ENCODE results near the gene FCSK. TPM values are rescaled to one million over a fixed set of nuclear protein-coding genes. Genes with fewer than 3 reads are reported as not detected.
A peak's percentile ranks its signal among the peaks of the same experiment; 100 is the strongest.

FCSK gene
- total and polyA plus RNA-seq, 2 of the 13 experiments (the other 11 are each of a cell fraction or from before 2014, with no cell fraction given), result 9.1 to 19.2 TPM

DNA sequence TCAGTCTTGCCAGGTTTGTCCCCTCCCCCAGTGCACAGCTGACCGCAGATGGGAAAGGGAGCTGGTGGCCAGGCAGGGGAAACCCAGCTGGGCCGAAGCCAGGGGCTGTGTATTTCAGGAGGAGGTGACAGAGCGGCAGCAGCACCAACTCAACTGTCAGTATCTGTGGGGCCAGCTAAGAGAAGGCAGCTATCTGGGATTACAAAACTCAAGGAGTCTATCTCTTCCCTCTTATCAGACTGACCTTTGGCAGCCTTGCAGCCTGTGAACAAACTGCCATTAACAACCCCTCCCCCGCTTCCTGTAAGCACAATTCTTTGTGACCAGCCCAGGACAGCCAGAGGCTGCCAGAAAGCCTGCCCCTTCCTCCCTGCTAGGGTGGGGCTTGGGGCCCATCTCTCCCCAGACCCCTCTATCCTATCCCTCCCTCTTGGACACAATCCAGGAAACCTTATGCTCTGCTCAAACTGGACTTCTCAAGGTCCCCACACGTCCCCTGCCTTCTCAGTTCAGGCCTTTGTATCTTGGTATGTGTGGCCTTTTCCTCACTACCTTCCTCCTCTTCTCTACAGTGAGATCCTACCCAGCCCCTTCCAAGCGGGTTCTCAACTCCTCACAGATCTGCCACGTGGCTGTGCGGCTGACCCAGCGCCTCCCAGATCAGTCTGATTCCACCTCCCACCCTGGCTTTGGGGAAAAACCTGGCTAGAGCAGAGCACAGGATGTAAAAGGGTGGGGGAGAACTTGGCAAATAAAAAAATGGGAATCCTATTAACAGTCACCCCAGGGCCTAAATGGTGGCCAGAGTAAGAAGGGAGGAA, 26.0 kb upstream of the FCSK start (continued):
- TF ChIP-seq NPAS2 (CRISPR knock-in tag; IDR thresholded peaks at IDR 0.05; ENCODE audit: borderline replicate concordance) (no peak), ZNF747 (CRISPR knock-in tag; IDR thresholded peaks at IDR 0.05; ENCODE audit: borderline replicate concordance) (peak; percentile 98), SRY (CRISPR knock-in tag; IDR thresholded peaks at IDR 0.05) (peak; percentile 76; the same call in 1 of the 2 replicates), ZNF577 (CRISPR knock-in tag; IDR thresholded peaks at IDR 0.05; ENCODE audit: borderline replicate concordance, low read depth) (no peak), MED13 (CRISPR knock-in tag; IDR thresholded peaks at IDR 0.05) (peak; percentile 82), PTBP1 (IDR thresholded peaks at IDR 0.05; ENCODE audit: low read depth, low read length, poor library complexity, severe bottlenecking) (no peak), ZNF75D (CRISPR knock-in tag; IDR thresholded peaks at IDR 0.05; ENCODE audit: borderline replicate concordance) (0 out of 2 replicates have a peak, but pooled peaks have one; percentile 58), RFX1 (IDR thresholded peaks at IDR 0.05) (no peak), ZNF3 (CRISPR knock-in tag; IDR thresholded peaks at IDR 0.05) (no peak), ZSCAN9 (CRISPR knock-in tag; IDR thresholded peaks at IDR 0.05; ENCODE audit: borderline replicate concordance) (peak; percentile 62; the same call in 1 of the 2 replicates), ZKSCAN1 (IDR thresholded peaks at IDR 0.05; ENCODE audit: low read length) (no peak), ZZZ3 (CRISPR knock-in tag; IDR thresholded peaks at IDR 0.05; ENCODE audit: borderline replicate concordance) (peak; percentile 65; the same call in 1 of the 2 replicates), KAT8 (CRISPR knock-in tag; IDR thresholded peaks at IDR 0.05) (peak; percentile 91), NRL (CRISPR knock-in tag; IDR thresholded peaks at IDR 0.05; ENCODE audit: borderline replicate concordance) (peak; percentile 84), THAP11 (CRISPR knock-in tag; IDR thresholded peaks at IDR 0.05) (peak; percentile 93), GABPA (IDR thresholded peaks at IDR 0.05; ENCODE audit: low read depth, low read length) (peak; percentile 35), GABPA (CRISPR knock-in tag; IDR thresholded peaks at IDR 0.05; ENCODE audit: low read depth) (peak; percentile 81), ZMYM2 (CRISPR knock-in tag; IDR thresholded peaks at IDR 0.05) (0 out of 2 replicates have a peak, but pooled peaks have one; percentile 18), ZNF143 (CRISPR knock-in tag; IDR thresholded peaks at IDR 0.05) (peak; percentile 68; the same call in 1 of the 2 replicates), SMARCE1 (IDR thresholded peaks at IDR 0.05; ENCODE audit: borderline replicate concordance) (no peak)
- TF ChIP-seq, protein P1, sequence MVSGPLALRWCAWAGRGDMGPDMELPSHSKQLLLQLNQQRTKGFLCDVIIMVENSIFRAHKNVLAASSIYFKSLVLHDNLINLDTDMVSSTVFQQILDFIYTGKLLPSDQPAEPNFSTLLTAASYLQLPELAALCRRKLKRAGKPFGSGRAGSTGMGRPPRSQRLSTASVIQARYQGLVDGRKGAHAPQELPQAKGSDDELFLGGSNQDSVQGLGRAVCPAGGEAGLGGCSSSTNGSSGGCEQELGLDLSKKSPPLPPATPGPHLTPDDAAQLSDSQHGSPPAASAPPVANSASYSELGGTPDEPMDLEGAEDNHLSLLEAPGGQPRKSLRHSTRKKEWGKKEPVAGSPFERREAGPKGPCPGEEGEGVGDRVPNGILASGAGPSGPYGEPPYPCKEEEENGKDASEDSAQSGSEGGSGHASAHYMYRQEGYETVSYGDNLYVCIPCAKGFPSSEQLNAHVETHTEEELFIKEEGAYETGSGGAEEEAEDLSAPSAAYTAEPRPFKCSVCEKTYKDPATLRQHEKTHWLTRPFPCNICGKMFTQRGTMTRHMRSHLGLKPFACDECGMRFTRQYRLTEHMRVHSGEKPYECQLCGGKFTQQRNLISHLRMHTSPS (CRISPR knock-in tag; IDR thresholded peaks at IDR 0.05; ENCODE audit: low read depth), result peak; percentile 81; the same call in 1 of the 2 replicates
- TF ChIP-seq, protein P2, sequence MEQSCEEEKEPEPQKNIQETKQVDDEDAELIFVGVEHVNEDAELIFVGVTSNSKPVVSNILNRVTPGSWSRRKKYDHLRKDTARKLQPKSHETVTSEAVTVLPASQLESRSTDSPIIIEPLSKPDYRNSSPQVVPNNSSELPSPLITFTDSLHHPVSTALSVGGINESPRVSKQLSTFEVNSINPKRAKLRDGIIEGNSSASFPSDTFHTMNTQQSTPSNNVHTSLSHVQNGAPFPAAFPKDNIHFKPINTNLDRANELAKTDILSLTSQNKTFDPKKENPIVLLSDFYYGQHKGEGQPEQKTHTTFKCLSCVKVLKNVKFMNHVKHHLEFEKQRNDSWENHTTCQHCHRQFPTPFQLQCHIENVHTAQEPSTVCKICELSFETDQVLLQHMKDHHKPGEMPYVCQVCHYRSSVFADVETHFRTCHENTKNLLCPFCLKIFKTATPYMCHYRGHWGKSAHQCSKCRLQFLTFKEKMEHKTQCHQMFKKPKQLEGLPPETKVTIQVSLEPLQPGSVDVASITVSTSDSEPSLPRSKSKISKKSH (CRISPR knock-in tag; IDR thresholded peaks at IDR 0.05; ENCODE audit: borderline replicate concordance), result peak; percentile 81; the same call in 1 of the 2 replicates
- TF ChIP-seq, protein P3, sequence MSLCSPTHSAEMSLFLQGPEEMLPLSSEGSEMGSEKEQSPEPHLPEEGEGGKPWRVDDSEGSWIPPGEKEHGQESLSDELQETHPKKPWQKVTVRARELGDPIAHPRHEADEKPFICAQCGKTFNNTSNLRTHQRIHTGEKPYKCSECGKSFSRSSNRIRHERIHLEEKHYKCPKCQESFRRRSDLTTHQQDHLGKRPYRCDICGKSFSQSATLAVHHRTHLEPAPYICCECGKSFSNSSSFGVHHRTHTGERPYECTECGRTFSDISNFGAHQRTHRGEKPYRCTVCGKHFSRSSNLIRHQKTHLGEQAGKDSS (CRISPR knock-in tag; IDR thresholded peaks at IDR 0.05; ENCODE audit: borderline replicate concordance, low read depth), result peak; percentile 96
- TF ChIP-seq, protein P4, sequence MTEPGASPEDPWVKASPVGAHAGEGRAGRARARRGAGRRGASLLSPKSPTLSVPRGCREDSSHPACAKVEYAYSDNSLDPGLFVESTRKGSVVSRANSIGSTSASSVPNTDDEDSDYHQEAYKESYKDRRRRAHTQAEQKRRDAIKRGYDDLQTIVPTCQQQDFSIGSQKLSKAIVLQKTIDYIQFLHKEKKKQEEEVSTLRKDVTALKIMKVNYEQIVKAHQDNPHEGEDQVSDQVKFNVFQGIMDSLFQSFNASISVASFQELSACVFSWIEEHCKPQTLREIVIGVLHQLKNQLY (CRISPR knock-in tag; IDR thresholded peaks at IDR 0.05), result peak; percentile 74
- TF ChIP-seq, protein P5, sequence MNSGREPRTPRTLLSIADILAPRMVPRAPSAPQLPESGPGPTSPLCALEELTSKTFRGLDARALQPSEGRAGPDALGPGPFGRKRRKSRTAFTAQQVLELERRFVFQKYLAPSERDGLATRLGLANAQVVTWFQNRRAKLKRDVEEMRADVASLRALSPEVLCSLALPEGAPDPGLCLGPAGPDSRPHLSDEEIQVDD (CRISPR knock-in tag; IDR thresholded peaks at IDR 0.05; ENCODE audit: borderline replicate concordance), result no peak

Data from HepG2 (cell line).